ENCODE results near the gene KLHL29.

The KLHL29 gene

DNA sequence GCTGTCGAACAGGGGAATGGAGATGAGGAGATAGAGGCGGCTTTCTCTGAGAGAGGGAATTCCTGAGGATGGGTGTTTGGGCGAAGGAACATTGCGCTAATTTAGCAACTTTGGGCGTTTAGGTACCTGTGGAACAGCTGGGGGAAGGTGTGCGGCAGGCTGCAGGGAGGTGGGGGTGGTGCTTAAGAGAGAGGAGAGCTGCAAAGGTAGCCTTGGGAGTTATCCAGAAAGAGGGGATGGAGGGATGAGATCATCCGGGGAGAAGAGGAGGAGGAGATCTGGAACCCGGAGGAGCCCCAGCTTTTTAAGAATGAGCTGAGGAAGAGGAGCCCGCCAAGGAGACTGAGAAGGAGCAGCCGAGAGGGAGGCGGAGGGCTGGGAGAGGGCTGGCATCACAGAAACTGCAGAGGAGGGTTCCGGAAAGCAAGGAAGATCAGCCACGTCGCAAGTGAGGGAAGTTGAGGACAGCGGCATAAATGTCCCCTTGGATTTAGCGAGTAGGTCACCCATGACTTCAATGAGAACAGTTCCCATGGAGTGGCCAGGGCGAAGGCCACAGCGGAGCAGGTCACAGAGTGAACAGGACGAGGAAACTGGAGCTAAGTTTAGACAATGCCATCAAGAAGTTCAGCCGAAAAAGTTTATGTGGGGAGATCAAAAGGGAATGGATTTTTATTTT lies 174.7 kb downstream of the KLHL29 start:
- DNase-seq, result no peak

DNA sequence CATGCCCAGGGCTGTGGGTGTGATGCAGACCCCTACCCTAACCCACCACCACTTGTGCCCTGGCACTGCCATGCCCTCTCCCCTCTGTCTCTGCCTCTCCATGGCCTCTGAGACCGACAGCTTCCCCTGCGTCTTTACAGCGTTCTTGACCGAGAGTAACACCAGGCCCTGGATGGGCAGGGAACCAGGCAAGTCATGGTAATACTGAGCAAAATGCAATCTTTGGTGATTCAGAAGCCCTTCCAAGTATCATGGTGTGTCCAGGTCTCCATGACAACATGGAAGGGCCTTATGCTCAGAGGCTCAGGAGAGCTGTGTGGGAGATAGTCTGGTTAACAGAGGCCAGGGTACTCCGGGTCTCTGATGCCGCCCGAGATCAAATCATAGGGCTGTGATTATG lies 176.1 kb downstream of the KLHL29 start:
- DNase-seq, result no peak

DNA sequence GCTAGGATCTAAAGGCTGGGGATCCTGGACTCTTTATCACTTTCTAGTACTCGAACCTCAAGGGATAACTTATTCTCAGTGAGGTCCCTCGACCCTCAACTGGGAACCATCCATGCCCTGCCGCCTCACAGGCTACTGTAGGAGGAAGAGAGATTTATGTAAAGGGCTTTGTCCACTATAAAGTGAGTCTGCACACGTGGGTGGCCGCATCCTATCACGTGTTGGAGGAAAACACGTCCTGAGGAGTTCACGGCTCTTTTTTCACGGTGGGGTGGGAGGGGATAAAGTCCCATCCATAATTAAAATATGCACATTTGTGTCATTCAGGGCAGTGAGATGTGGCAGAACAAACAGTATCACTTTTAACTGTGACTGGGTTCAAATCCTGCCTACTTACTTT lies 176.6 kb downstream of the KLHL29 start:
- DNase-seq, result no peak

DNA sequence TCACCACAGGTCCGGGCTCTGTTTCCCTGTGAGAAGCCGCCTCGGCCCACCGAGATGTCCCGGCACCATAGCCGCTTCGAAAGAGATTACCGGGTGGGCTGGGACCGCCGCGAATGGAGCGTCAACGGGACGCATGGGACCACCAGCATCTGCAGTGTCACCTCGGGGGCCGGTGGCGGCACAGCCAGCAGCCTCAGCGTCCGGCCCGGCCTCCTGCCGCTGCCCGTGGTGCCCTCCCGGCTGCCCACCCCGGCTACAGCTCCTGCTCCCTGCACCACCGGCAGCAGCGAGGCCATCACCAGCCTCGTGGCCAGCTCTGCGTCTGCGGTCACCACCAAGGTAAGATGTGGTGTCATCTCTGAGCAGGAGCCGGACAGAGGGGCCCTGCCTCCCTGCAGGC lies 177.2 kb downstream of the KLHL29 start:
- DNase-seq, result no peak

DNA sequence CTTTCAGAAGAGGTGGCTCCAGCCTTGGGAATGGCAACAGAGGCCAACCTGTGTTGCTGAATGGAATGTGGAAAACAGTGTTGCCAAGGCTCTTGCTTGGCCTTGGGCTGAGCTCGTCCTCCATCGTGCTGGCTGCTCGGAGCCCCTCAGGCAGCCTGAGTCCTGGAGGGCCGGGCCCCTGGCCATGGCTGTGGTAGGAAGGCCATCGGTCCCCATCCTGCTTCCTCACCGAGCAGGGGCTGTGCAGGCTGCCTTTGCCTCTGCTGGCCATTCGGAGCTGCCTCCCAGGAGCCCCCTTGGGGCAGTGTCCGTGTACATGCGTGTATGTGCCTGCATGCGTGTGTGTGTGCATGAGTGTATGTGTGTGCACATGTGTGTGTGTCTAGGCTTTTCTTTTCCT lies 178.2 kb downstream of the KLHL29 start:
- DNase-seq, result no peak

DNA sequence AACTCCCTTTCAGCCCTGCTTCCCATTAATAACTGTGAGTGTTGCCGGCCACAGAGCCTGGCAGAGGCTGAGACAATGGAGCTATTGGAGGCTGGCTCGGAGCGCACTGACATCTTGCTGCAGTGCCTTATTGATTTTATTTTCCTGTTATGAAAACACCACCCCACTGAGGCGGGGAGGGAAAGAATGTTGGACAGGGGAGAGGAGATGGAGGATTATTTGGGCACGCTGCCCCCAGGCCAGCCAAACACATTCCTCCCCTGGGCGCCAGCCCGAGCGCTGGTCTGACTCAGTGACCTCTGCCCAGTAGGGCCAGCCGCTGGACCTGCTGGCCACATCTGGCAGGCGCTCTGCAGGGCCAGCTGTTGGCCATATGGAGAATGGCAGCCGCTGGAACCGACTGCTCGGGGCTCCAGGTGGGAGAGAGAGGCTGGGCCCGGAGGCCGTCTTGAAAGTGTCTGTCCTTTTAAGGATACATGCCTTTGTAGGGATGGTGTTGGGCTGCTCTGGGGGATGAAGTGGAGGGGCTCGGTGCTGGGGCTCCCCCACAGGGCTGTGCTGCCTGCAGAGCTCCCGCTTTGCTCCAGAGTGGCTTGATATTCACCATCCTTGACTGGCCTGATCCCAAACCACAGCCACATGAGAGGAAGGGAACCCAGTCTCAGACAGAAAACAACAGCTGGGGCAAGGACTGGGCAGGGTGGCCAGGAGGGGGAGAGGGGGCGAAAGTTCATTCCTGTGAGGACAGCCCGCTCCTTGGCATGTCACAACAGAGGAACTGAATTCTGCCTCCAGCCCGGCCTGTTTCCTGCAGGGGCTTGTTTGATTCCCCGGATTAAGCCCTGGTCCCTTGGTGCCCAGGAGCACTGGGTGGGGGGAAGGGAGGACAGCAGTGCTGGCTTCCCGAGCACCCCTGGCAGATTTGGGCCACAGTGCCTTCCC lies 179.0 kb downstream of the KLHL29 start:
- DNase-seq, result no peak

DNA sequence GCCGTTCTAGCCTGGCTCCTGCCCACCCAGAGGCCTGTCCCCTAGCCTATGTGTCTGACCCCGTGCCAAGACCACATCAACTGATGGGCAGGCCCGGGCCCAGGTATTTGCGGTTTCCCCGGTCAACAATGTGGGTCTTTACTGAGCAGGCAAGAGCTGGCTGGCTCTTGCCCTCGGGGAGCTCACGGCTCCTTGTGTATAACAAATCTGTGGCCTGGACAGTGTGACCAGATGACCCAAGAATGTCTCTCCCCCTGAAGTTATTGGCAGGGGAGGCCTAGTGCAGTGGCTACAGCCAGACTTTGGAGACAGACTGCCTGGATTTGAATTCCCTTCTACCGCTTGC lies 179.6 kb downstream of the KLHL29 start:
- no peak for DNase-seq

DNA sequence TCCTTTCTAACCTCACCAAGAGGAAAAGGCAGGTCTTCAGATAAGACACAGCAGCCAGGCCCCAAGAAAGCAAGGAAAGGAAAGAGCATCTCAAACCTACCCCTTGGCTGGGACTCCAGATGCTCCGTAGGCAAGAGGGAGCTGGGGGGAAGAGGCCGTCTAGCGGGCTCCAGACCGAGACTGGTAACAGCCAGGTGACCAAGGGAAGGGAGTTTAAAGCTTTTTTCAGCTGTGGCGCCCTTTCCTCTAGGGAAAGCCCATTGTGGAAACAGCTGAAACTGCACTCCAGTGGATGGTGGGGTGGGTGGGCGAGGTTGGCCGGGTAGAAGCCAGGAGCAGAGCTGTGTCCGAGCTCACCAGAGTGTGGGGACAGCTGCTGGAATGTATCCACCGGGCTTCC lies 180.4 kb downstream of the KLHL29 start:
- no peak for DNase-seq

DNA sequence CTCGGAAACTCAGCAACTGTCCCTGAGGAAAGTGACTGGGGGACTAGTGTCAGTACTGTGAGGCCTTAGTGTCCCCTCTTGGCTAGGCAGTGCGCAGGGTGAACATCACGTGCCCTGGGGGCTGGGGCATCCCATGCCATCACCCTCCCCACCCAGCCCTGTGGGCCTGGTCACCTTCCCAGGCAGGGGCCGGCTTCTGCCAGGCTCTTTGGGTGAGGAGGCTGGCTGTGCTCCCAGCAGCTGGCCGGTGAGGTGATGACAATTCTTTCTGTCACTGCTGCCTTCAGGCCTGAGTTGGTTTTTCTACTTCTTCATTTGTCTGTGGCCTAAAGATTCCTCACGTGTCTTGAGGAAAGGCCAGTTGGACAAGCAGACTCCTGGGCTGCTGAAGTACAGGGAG lies 180.8 kb downstream of the KLHL29 start:
- DNase-seq, result no peak

DNA sequence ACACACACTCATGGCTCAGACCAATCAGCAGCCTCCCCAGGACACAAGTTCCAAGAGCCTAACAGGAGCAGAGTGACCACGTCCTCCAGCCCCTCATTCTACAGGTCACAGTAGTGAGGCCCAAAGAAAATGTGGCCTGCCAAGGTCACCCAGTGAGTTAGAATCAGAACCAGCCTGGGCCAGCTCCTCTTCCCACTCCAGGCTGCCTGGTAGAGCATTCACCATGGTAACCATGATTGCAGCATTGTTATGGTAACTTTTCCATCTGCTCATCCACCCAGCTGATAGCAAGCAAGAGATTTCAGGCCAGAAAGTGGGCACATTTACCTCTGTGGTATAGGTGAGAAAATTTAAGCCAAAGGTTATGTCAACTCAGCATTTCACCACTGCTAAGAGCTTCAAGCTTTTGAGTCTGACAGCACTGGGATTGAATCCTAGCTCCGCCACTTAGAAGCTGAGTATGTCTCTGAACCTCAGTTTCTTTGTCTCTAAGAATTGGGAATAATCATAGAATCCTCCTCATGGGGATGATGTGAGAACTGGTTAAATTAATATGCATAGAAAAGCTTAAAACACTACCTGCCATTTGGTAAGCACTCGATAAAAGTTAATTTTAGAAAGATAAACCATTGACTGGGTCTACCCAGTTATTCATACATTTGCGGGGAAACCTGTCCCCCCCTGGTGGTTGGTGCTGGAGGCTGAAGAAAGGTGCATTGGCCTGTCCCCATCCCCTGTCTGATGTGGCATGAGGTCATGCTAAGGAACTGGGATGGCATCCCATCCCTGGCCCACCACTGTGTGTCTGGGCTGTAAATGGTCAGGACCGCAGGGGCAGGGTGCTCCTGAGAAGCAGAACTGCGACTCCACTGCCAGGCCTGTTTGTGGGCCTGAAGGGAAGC lies 181.5 kb downstream of the KLHL29 start:
- DNase-seq, result no peak

DNA sequence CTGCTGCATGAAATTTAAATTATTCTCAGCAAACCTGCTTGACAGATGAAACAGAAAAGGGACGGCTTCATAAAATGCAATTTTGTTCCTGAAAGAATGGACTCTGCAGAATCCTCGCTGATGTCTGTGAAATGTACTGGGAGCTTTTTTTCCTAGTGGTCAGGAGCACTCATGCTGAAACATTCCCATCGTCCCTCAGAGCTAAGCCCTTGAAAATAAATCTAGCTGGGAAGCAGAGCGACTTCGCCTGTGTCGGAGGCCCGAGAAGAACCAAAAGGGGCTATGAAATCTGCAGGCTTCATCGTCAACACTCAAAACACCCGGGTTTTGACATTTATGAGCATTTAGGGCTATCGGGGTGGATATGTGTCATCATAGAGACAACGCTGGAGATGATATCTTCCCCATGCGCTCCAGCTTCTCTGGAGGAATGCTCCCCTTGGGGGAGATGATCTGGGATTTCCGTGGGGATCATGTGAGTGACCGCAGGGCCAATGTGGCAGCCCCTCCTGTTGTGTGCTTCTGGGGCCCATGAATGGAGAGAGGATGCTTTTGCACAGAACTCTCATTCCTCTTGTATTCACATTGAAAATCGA lies 182.3 kb downstream of the KLHL29 start:
- DNase-seq, result no peak

DNA sequence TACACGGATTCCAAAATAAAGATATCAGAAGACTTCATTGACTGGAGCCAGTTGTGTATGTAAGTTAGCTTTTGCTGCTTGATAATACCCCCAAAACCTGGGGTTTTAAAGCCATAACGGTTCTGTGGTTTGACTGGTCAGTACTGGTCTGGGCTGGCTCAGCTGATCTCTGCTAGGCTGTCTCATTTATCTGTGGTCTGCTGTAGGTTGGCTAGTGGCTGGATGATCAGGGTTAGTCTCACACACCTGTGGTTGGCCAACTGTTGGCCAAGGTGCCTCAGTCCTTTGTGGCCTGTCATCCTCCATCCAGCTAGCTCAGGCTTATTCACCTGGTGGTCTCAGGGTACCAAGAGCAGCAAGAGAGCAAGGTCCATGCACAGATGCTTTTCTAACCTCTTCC lies 183.2 kb downstream of the KLHL29 start:
- DNase-seq, result no peak

DNA sequence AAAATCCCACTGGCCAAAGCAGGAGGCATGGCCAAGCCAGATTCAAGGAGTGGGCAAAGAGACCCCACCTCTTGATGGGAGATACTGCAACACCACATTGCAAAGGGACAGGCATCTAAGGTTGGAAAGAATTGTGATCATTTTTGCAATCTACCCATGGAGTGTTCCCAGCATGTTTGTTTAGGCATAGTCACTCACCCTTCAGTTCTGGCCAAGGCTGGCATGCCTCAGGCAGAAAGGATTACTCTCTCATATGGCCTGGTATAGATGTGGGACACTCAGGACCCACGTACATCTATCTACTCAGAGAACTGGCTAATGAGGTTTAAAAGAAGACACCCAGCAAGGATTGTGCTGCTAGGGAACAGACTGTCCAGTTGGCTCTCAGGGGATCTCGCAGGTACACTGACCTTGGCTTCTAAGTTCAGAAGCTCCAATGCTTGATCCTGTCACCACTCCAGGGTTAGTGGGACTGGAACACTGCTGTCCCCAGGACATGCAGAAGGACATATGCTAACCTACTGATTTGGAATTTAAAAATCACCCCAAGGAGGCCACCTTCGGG lies 183.7 kb downstream of the KLHL29 start:
- no peak for DNase-seq

DNA sequence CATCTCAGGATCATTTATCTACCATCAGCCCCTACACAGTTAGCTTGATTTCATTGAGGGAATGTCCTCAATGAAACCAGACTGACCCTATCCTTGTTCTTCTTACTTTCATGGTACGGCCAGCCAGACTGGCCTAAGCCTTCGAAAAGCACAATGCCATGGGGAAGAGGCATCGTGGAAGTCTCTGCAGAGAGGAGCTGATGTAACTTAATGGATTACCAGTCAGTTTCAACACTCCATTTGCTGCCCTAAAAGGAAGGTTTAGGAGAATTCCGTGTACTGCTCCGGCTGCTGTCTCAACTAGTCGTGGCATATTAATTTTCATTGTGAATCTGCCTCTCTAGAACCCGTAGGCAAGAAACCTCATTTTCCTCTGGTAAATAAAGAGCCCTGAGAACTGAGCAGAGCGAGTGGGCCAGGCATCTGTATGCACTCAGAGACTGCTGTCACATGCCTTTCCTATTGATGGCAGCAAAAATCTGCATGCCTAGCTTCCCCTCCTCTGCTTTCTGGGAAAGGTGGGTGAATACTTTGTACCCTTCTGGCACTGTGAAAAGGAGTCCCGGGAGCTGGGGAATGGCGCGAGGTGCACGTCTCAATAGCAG lies 184.9 kb downstream of the KLHL29 start:
- DNase-seq, result no peak

DNA sequence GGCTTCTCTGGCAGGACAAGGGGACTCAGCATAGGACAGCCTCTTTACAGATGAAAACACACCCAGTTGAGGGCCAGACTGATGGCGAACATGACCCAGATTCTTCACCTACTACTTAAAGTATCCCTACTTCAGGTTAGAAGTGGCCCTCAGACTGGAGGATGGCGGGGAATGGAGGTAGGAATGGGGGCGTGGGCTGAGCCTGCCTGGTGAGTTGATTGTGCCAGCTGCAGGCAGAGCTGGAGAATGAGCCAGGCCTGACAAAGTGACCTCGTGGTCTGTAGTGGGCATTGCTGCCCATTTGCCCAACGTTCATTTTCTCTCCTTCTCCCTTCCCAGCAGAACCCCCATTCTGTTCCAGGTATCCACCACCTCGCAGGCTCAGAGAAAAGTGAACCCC lies 186.1 kb downstream of the KLHL29 start:
- no peak for DNase-seq

DNA sequence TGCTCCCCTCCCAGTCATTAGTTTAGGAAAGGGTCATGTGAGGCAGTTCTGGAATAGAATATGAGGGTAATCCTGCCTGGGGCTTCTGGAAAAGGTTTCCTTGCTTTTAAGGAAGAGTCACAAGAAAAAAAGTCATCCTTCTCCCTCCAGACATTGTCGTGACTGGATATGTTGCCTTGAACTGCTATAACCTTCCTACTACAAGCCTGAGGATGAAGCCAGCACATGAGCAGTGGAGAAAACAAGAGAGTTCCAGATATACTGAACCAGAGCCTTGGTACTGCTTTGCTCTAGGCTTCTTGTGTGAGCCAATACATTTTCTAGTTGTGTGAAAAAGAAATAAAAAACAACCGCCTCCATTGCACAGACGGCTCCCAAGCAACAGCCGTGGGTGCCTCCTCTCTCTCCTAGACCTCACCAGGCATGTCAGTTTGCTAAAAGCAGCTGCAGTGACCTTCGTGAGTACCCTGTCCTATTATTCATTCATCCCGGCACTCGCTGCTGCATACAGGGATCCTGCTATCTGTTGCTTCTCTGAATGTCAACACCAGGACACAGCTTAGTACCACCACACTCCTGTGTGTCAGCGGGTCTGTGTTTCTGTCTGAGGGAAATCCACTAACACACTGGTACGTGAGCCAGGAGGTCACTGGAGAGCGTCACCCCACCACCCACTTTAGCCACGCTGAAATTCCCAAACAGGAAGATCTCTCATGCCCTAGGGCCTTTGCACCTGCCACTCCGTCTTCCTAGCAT lies 186.7 kb downstream of the KLHL29 start:
- no peak for DNase-seq

DNA sequence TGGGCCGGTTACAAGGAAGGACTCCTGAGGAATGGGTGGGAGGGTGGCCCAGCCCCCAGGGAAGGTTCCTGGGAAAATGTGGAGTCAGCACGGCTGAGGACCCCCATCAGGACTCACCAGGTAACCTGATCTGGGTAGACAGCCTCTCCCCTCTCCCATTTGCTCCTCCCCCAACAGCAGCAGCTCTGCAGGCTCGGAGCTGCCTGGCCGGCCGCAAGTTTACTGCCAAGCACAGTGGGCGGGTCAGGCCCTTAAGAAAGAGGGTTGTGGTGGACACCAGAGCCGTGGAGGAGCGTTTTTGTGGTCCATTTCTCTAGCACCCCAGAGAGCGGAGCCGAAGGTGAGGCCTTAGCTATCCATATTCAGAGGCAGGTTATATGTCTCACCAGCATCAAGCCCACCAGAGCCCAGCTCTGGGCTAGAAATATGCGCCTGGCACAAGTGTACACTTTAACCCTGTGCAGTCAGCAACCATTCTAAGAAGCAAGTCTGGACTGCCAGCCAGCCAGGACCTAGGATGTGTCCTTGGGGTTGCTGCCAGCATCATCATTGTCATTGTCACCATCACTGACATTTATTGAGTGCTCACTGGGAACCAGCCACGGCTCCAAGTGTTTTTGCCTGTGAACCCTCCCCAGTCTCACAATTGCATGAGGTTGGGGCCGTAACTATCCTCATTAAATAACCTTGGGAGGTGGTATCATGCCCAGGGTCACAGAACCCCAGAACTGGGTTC lies 190.1 kb downstream of the KLHL29 start:
- no peak for DNase-seq

DNA sequence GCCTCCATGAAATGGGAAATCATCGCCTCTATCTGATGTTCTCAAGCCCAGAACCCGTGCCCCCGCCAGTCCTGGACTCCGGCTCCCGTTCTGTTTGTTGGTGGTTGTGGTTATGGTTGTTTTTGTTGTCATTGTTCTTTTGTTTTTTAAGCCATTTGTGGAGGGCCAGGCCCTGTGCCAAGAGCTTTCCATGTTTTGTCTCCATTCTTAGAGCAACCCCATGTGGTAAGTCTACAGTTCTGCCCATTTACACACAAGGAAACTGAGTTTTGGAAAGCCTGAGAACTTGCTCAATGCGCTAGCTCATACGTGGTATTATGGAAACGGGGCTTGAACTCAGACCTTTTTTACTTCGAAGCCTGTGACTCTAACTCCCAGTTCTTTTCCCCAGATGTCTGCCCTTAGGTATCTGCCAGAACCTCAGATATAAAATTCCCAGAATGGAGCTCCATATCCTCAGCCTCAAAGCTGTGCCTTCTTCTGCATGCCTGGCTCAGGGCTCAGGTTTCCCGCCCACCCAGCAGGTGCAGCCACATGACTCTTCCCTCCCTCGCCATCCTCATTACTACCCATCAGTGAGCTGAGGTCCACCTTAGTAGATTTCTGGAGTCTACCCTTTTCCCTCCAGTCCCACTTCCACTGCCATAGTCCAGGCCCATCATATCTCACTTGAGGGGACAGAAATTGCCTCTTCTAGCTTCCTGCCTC lies 194.1 kb downstream of the KLHL29 start:
- no peak for DNase-seq

DNA sequence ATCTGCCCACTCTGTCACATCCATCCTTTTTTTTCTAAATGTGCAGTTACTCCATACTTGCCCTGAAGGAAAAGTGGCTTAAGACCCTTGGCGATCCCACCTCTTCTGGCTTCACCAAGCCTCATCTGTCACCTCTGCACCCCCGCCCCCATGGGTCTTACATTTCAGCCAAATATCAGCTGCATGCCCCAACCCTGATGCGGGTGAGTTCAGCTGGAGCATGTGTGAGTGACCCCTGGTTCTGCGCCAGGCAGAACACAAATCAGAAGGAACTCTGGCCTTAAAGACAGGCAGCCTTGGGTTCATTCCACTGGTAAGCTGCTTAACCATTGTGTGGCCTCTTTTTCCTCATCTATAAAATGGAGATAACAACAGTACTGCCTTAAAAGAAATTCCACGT lies 194.7 kb downstream of the KLHL29 start:
- DNase-seq, result no peak

DNA sequence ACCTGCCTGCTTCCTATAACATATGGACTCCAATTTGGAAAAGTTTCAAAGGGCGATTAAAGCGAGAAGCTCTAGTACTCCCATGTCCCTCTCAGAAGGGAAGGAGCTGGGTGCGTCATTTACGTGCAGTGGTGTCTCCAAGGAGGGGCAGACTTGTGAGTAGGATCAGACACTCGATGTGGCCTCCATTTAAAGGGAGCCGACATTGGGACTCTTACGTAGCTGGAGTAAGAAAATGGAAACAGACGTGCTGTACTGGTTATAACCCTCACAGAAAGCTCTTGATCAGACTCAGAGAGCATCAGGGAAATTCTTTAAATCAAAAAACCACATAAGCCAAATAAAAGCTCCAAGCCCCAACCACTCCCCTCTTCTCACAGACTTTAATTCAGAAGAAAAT lies 198.5 kb downstream of the KLHL29 start:
- DNase-seq, result no peak

Measured in inflammatory macrophage treated with lipopolysaccharide for 4 hours (primary cell).